Dedifferentiated amniotic fluid mesenchymal stem cell (primary cell): ENCODE data around the gene DEFB132.
"Not testable (repeated sequence)": the region's sequence is repeated elsewhere in the genome, so short reads cannot be mapped to it uniquely, and the experiment has no call there.

Source experiments
- DNase-seq: peaks from one replicate; pipeline ENCODE4 v3.0.0-alpha.2; 2016; ENCODE audit errors: extremely low spot score

DEFB132 gene, protein sequence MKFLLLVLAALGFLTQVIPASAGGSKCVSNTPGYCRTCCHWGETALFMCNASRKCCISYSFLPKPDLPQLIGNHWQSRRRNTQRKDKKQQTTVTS

DNA sequence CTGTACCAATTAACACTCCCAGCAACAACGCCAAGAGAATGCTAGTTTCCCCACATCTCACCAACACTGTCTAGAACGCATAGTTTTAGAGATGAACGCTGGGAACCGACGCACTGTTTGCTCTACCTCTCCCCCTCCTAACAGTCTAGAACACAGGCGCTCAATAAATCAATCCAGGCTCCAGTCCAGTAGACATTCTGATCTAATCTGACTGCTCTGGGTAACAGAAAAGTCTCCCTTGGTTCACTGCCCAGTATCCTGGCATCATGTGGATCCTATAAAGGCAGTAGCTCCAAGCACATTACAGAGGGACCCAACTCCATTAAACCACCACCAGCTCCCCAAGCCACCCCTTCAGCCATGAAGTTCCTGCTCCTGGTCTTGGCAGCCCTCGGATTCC, at the start of gene DEFB132:
Gene DEFB132, plus strand, starts transcription at position 306 of the 400 bp plus-strand sequence. Its CDS starts 55 bp downstream, at position 361.
- DNase-seq = no peak

DNA sequence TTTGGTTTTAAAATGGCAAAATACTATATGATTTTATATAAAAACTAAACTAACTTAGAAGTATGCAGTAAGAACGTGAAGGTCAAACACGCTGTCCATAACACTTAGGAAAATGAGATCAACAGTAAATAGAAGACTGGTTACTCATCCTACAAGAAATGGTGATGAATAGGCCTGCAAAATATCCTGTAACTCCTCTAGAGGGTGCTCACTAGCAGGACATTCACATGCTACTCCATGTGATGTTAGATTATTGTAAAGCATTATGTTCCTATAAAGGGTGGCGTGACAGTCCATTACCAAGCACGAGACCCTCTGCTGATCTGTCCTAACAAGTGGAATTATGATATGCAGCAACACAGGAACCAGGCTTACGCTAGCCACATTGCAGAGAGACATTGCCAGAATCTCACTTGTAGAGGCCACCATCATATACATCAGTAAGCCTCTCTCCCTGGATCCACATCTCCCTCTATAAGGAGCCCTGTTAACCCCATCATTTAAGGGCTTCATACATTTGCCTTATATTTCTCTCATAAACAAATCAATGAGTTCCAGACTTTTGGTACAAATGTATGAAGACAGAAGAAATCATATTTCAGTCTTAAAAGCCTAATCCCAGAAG, 48.5 kb upstream of the DEFB132 start:
- peak; percentile 85 for DNase-seq

DNA sequence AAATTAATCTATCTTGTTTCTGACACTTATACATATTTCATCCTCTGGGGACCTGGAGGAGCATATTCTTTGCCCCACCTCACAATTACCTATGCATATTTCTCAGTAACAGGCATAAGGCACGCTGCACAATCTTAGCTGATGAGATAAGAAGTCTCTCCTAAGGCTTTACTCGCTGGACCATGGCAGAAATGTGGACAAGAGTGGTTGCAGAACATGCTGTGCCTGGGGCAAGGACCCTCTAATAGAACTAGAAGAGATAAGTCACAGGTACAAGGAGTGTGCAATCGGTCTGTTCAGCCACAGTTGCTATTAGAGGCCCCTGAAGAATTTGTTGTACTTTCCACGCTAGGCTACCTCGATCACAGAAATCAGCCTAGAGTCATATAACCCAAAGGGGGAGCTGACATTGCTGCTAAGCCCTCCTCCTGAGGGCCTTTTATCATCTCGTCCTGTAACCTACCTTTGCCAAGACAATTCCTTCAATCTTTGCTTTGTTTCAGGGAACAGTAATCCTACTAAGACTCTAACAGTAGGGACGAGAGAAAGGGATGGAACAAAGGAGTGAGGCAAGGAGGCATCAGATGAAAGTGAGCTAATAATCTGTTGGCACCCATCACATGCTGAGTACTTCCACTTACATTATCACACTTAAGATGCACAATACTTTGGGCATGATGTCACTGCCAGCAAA, 46.6 kb upstream of the DEFB132 start:
- no peak for DNase-seq

DNA sequence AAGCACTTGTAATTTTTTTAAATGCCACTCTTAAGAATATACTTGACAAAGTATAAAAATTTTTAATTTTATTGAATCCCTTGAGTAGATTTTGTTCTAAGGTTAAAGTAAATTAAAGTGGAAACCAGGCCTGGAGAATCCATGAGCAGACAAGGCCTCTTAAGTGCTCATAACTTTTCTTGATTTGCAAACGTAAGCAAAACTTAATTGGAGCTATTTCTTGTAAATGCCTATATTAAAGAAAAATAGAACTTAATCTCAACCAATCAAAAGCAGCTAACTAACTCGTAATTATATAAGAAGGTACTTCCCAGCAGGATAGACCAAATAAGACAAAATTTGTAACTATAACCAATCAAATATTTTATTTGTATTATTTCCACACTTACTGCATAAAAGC, 43.1 kb upstream of the DEFB132 start:
- DNase-seq = no peak

DNA sequence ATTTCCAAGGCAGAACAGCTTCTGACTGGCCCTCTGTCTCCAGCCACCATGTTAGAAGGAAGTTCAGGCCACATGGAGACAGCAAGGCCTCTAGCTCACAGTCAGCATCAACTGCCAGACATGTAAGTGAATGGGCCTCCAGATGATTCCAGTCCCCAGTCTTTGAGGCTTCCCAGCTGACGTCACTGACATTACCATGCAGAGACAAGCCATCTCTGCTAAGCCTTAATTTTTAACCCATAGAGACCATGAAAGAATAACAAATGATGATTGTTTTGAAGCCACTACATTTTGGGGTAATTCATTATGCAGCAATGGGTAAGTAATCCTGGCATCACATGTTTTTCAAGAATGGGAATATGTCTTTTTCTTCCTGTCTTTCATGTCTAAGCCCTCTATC, 41.7 kb upstream of the DEFB132 start:
- DNase-seq = no peak

DNA sequence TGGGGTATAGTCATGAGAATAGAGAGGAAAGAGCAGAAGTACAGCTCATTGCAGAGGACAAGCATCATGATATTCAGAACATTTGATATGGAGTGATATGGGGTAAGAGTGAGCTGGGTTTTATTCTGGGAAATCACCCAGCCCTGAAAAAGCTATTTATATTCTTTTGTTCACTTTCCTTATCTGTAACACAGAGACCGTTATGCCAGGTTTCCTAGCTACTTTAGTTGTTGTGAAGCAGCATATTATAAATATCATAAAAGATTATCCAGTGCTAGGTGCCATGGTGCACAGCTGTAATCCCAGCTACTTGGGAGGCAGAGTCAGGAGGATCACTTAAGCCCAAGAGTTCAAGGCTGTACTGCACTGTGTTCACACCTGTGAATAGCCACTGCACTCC, 40.3 kb upstream of the DEFB132 start:
- no peak for DNase-seq

DNA sequence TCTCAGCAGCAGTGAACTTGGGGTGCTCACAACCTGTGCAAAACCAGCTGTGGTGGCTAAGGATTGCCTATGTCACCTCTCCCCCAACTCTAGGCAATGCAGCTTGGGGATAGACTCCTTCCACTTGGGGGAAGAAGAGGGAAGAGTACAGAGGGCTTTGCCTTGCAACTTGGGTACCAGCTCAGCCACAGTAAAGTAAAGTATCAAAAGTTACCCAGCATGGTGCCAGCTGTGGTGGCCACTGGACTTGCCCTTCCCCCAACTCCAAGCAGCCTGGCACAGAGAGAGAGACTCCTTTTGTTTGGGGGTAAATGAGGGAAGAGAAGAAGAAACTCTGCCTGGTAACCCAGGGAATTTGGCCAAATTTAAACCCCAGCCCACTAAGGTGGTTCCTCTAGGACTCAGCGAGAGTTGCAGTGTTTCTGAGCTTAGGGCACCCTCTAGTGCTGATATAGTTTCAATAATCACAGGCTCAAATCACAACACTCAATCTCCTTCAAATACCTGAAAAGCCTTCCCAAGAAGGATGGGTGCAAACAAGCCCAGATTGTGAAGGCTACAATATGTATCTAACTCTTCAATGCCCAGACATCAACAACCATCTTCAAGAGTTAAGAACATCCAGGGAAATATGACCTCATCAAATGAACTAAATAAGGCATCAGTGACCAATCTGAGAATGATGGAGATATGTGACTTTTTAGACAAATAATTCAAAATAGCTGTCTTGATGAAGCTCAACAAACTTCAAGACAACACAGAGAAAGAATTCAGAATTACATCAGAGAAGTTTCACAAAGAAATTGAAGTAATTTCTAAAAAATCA, 38.0 kb upstream of the DEFB132 start:
- DNase-seq = peak; percentile 34

DNA sequence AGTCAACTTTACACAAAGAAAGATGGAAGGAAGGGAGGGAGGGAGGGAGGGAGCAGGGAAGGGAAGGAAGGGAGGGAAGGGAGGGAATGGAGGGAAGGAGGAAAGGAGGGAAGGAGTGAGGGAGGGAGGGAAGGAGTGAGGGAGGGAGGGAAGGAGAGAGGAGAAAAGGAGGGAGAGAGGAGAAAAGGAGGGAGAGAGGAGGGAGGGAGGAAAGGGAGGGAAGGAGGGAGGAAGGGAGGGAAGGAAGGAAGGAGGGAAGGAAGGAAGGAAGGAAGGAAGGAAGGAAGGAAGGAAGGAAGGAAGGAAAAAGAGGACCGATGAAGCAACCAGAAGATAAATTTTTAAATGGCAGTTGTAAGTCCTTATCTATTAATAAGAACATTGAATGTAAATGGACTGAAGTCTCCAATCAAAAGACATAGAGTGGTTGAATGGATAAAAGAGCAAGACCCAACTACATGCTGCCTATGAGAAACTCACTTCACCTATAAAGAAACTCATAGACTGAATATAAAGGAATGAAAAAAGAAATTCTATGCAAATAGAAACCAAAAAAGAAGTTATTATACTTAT, 36.2 kb upstream of the DEFB132 start:
- no peak for DNase-seq

DNA sequence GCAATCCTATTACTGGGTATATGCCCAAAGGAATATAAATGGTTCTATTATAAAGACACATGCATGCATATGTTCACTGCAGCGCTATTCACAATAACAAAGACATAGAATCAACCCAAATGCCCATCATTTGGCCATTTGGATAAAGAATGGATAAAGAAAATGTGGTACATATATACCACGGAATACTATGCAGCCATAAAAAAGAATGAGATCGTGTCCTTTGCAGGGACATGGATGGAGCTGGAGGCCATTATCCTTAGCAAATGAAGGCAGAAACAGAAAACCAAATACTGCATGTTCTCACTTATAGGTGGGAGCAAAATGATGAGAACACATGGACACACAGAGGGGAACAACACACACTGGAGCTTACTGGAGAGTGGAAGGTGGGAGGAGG, 31.6 kb upstream of the DEFB132 start:
- not testable (repeated sequence) for DNase-seq

DNA sequence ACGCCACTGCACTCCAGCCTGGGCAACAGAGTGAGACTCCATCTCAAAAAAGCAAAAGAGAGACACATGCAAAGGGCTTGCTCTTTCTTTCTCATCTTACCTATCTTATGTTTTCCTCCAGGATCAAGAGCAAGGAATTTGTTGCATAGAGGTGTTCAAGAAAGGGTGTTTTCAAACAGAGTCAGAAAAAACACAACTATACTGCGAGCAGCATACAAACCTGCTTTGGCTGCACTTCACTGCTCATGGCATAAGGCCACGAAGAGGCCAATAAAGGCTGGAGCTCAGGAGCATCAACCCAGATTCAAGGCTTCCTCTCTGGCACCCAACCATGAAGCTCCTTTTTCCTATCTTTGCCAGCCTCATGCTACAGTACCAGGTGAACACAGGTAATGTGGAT, 30.6 kb upstream of the DEFB132 start, which contains the start of gene DEFB129:
Gene DEFB129, plus strand, starts transcription at position 301 of the 400 bp plus-strand sequence. Its CDS starts 31 bp downstream, at position 332.
- DNase-seq = no peak

DNA sequence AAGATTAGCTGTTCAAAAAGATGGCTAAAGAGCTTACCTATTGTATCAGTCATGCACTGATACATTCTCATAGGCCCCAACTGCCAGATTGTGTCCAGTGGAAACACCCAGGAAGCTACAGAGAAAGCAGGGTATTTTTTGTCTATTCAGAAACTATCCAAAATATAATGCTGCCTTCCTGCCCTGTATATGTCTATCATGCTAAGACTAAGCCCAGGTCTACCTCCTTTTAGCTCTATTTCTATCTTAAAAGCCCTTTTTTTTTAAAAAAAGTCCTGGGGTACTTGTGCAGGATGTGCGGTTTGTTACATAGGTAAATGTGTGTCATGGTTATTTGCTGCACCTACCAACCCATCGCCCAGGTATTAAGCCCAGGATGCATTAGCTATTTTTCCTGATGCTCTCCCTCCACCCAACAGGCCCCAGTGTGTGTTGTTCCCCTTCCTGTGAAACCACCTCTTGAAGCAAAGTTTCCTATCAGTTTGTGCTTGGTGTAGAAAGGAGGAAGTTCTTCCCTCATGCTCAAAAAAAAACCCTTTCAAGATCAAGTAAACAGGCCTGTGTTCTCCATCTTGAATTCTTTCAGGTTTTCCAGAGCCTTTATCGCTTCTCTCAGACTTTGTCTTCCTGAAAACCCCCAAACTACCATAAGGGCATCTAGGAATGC, 30.0 kb upstream of the DEFB132 start:
- DNase-seq = no peak

DNA sequence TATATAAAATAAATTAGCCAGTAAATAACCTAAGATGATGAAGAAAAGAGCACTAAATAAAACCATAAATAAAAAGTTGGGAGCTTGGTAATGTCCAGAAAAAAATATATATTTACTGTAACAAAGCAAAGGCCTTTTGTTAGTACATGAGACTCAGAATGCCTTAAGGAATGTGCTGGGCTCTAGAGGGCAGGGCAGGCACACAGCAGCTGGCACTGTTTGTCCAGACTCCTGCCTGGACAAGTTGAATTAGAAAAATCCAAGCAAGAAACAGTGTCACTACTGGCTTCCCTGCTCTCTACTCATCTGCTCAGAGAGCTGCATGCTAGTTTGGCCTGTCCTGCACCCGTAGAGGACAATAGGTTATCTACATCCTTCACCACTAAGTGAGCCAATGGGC, 21.6 kb upstream of the DEFB132 start:
- DNase-seq = peak; percentile 58

DNA sequence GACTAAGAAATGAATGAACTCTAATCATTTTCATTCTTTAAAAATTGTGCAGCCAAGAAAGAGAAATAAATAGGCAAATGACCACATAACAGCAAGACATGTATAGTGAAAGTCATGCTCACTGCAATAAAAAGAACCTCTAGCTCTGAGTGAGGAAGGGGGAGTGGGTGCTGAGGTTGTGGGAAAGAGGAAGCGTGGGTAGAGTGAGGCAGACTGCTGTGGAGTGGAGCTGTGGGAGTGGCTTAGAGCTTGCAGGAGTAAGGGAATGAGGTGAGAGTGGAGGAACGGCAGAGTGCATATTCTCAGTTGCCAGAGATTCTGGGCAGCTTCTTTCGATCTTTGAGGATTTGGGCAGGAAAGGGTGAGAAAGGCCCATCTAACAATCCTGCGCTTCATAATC, 20.0 kb upstream of the DEFB132 start:
- DNase-seq = no peak

DNA sequence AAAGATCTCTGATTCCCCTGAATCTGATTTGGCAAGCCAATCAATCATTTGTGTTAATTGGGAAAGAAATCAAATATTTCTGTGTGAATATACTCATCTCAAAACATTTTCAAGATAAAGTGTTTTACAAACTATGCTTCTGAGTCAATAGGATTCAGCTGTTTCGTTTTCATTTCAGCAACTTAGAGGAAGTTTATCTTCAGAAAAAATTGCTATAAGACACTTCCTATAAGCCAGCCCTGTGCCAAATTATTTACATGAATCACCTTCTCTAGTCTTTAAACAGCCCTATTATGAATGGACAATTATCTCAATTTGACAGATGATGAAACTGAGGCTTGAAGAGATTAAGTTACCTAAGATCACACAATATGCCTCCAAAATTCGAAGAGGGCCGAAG, 19.6 kb upstream of the DEFB132 start:
- DNase-seq = no peak

DNA sequence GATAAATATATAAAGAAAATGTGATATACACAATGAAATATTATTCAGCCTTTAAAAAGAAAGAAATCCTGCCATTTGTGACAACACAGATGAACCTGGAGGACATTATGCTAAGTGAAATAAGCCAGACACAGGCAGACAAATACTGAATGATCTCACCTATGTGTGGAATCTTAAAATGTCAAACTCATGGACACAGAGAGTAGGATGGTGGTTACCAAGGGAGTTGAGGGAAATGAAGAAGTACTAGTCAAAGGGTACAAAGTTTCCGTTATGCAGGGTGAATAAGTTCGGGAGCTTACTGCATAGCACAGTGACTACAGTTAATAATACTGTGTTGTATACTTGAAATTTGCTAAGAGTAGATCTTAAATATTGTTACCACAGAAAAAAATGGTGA, 14.6 kb upstream of the DEFB132 start:
- DNase-seq = no peak

DNA sequence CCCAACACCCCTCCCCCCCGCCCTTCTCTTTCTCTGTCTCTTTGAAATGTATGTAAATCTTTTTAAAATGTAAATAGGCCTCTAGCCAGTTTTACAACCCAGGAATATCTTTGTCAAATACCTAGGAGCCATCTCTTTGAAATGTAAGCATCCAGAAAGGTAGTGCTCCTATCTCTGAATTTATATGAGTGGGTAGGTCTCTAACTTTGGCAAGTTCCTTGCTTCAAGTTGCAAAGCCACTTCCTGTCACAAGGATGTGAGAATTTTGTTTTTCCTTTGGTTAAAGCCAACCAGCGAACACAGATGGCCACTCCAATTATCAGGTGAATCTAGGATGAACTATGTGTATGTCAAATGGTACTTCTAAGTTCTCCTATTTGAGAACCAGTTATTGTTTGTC, 6.2 kb upstream of the DEFB132 start:
- no peak for DNase-seq

DNA sequence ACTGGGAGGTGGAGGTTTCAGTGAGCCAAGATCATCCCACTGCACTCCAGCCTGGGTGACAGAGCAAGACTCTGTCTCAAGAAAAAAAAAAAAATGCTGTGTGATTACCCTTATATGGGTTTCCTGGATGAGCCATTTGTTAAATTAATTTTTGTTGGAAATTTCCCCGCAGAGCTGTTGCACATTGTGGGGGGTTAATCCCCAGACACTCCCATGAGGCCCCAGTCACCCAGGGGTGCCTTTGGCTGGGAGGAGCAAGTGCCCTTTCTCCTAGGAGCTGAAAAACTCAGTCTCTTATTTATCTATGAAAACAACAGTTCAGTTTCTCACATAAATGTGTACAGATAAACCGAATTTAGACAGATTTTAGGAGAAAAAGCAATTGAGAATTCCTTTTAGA, 4.7 kb upstream of the DEFB132 start:
- no peak for DNase-seq

DNA sequence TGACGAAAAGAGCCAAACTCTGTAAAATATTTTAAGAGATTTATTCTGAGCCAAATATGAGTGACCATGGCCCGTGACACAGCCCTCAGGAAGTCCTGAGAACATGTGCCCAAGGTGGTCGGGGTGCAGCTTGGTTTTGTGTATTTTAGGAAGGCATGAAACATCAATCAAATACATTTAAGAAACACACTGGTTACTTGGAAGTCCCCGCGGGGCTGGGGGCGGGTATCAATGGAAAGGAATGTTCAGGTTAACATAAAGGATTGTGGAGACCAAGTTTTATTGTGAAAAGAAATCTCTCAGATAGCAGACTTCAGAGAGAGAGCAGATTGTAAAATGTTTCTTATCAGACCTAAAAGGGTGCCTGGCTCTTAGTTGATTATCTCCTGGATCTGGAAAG, 4.1 kb upstream of the DEFB132 start:
- not testable (repeated sequence) for DNase-seq

DNA sequence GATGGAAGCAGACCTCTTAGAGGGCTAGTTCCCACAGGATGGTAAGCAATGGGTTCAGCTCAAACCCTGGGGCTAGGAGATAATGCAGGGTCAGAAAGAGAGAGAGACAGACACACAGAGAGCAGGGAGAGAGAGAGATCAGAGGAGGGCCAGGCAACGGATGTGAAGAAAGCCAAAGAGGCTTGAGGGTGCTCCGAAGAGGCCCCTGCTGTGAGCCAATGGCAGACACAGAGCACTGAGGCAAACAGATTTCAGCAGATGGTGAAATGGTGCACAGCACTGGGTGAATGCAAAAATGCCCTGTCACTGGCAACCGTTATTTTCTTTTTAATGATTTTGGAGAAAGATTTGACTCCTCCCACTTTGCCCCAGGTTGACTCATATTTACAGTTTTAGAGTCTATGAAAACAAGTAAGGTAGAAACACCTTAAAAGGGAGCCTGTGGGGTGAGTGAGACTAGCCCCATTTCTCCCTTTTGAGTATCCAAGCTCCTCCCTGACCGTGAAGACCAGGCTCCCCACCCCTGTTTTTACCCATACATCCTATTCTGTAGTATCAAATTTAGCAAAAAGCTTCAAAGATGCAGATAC, 840 bp downstream of the DEFB132 start:
- DNase-seq = no peak

DNA sequence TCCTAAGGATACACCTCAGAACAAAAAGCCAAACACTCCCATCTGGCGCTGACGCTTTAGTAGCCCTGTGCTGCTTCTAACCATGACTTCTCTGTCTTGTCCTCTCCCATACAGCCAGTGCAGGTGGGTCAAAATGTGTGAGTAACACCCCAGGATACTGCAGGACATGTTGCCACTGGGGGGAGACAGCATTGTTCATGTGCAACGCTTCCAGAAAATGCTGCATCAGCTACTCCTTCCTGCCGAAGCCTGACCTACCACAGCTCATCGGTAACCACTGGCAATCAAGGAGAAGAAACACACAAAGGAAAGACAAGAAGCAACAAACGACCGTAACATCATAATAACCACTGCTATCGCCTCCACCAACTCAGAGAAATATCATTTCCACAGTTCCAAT, 1.4 kb downstream of the DEFB132 start:
- DNase-seq = no peak

DNA sequence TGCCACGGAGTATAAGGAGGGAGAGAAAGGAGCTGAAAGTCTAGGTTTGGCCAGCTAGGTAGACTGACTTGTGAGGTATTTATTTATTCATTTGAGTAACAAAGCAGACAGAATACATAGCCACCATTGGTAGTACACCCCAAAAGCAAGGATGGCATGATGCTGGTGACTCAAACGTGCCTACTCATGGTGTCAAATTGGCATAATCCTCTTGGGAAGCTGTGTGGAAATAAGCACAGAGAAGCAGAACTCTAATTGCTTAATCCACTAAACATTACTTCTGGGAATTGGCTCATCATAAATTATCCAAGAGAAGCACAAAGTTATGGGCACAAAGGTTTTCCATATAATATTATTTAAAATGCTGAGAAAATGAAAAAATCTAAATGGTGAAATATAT, 2.5 kb downstream of the DEFB132 start:
- no peak for DNase-seq
